UCSD-AML1 (cell line): ENCODE results near the gene PPP1R37.
"Not testable (repeated sequence)": the region's sequence is repeated elsewhere in the genome, so short reads cannot be mapped to it uniquely, and the experiment has no call there.

Experiments used
- DNase-seq: peaks from one replicate; lab custom pipeline; 2025; ENCODE audit not compliant: unreplicated experiment; lab: John Stamatoyannopoulos, UW

PPP1R37 gene

GRCh38 chr19:45113628-45114027 is 20.6 kb downstream of the PPP1R37 start:
- no peak for DNase-seq

DNA sequence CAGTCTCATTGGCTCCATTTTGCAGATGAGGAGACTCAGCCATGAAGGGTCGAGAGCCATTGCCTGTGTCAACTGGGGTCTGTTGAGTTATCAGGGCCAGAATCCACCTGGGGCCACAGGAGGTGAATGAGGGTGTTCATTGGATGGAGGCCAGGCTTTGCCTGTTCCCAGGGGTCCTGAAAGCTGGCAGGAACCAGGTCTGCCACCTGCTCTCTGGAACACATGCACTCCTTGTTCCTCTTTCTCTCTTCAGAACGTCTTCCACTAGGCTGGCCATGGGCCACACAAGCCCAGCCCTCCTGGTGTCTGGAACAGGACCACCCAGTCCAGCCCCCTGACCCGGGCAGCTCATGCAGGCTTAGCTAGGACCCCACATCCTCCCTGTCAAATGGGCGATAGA is 21.1 kb downstream of the PPP1R37 start:
- no peak for DNase-seq

DNA sequence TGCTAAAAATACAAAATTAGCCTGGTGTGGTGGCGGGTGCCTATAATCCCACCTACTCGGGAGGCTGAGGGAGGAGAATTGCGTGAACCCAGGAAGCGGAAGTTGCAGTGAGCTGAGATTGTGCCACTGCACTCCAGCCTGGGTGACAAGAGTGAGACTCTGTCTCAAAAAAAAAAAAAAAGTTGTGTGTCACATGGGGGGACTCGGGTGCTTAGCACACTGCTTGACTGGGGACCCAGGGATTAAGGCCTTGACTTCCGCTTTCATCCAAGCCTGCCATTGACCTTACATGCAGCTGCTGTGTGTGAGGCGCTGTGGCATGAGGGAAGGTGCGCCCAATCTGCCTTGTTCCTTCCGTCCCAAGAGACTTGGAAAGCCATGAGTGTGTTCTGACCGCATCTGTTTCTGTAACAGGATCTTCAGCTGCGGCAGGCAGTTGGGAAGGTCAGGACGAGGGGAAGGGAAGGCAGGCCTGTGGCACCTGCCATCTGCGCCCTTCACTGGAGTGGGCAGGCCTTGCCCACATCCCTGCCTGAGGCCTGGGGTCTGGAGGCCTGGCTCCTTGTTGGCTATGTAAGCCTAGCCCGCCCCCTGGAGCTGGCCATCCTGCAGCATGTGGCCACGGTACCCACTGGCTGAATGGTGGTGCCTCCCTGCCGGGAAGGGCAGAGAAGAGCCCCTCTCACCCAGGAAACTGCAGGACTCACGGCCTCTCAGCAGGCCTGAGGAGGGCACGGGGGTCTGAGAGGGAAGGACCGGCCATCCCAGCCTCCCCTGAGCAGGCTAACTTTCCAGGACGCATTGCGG is 23.0 kb downstream of the PPP1R37 start:
- no peak for DNase-seq

DNA sequence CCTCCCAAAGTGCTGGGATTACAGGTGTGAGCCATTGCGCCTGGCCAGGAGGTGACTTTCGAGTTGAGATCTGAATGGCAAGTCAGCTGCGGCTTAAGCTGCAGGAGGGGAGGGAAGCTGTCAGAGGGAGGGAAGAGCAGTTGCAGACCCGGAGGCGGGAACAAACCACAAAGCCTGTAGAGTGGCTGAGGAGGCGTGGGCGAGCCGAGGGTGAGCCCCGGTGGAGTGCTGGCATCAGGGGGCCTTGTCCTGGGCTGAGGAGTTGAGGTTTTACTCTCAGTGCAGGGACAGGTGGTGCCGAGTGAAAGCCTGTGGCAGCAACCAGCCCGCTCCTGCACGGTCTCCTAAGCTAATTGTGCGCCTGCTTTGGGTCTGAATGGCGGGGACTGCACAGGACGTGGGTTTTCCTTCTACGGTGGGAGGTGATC is 24.2 kb downstream of the PPP1R37 start:
- DNase-seq: peak; percentile 75

GRCh38 chr19:45117671-45118070 is 24.7 kb downstream of the PPP1R37 start:
- DNase-seq: no peak

GRCh38 chr19:45118106-45118505 is 25.1 kb downstream of the PPP1R37 start:
- DNase-seq: no peak

DNA sequence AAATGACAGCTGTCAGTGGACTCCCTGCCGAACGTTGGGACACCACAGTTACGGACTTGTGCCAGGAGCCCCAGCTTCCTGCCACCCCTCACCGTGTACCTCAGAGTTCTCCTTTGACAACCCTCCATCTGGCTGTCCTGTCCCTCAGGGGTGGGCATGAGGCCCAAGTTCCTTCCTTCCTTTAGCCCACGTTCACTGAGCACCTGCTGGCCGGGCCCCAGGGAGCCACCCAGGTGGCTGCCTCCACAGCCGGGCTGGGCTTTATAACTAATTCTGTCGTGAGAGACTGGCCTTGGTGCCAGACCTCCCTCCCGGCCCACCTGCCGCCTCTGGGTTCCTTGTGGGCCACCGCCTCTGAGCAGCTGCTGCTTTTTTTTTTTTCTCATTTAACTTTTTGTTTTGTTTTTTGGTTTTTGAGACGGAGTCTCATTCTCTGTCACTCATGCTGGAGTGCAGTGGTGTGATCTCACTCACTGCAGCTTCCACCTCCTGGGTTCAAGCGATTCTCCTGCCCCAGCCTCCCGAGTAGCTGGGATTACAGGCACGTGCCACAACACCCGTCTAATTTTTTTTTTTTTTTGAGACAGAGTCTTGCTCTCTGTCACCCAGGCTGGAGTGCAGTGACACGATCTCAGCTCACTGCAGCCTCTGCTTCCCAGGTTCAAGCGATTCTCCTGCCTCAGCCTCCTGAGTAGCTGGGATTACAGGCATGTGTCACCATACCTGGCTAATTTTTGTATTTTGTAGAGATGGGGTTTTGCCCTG is 25.8 kb downstream of the PPP1R37 start:
- not testable (repeated sequence) for DNase-seq

GRCh38 chr19:45119582-45119981 is 26.6 kb downstream of the PPP1R37 start:
- DNase-seq: no peak

GRCh38 chr19:45121827-45122345 is 28.9 kb downstream of the PPP1R37 start:
- no peak for DNase-seq

GRCh38 chr19:45122832-45123231 is 29.9 kb downstream of the PPP1R37 start:
- DNase-seq: no peak

DNA sequence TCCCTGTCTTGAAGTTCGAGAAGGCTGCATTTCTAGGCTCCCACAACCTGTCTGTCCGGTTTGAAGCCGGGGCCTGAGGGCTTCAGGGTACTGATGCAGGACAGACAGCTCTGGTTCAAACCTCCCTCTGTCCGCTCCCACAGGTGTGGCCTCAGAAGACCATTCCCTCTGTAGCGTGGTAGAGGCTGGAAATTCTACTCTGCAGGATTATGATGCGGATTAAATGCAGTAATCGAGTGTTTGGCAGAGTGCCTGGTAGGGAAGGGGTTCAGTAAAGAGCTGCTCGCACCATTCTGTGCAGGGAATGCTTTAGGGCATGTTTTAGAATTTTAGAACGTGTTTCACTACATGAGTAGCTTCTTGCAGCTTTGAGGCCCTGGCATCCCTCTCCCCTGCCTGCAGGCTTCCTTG is 30.5 kb downstream of the PPP1R37 start:
- DNase-seq: no peak

- DNase-seq: no peak
These were observed 31.0 kb downstream of the PPP1R37 start for GRCh38 chr19:45124021-45124420.

DNA sequence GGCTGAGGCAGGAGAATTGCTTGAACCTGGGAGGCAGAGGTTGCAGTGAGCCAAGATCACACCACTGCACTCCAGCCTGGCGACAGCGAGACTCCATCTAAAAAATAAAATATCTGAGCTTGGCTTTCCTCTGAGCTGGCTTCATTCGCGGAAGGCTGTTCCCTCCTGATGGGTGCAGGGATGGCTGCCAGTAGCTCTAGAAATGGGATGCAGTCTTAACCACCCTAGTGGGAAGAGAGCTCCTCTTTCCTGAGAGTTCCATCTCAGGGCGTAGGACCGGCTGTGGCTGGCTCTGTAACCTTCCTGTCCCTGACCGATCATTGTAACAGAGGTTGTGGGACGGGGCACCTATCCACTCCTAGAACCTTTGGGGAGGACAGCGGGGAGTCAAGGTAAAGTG is 32.4 kb downstream of the PPP1R37 start:
- no peak for DNase-seq

DNA sequence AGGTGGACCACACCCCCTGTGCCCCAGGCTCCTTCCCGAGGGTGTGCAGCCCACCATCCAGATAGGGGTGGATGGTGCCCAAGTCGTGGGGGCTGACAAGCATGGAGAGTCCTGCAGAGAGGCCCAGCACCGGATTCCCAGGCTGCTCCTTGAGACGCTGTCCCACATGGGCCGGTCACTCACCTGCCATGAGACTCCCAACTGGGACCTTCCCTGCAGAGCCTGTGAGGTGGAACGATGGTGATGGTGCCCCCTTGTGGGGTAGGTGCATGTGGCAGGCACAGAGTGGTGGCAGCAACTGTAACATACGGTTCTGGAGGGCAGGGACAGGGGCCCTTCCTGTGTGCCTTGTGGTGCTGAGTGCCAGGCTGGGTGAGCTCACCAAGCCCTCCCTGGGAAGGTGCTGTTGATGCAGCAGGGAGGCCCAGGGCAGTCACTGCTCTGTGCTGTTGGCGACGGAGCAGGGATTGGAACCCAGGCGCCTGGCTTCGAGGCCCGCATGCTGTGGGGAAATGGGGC is 33.1 kb downstream of the PPP1R37 start:
- DNase-seq: peak; percentile 72

DNA sequence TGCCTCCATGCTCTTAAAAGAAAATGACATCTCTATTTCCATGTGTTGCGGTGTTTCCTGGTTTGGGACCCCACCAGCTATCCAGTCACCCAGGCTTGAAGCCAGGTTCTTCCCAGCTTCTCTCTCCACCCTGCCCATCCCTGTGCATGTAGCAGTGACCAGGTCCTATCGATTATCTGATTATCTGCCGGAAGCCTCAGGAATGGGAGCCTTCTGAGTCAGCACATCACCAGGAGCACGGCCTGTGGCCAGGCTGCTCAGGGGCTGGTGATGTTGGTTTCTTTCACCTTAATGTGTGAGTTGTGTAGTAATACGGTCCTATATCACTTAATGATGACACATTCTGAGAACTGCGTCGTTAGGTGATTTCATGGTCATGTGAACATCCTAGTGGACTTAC is 33.7 kb downstream of the PPP1R37 start:
- DNase-seq: no peak

DNA sequence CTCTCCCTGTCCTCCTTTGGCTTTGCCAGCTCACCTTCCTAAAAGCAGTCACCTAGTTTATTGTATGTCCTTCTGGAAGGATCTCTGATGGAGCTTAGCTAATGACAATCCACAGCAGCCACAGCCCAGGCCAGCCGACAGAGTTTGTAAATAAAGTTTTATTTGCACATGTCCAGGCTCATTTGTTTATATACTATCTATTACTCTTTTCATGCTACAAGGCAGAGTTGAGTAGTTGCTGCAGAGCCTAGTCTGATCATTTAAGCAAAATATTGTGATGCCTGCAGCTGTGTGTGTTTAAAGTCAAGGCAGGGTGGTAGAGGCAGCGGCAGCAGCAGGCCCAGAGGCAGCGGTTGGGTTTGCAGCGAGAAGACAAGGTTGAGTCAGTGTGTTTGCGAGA is 35.2 kb downstream of the PPP1R37 start:
- DNase-seq: no peak

DNA sequence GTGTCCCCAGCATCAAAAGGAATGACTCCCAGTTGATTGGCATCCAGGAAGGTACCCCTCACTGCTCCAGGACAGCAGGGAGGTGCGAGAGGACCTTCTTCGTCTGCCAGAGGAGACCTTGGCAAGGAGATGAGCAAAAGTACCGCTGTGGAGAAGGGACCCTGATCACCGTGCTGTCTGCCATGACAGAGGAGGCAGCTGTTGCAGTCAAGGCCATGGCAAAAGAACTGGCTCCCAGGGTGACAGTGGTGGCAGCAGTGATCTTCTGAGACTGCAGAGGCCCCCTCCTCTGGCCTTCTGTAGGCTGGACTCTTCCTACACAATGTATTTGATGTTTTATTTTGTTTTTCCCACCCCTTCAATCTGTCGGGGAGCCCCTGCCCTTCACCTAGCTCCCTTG is 35.8 kb downstream of the PPP1R37 start:
- DNase-seq: no peak

DNA sequence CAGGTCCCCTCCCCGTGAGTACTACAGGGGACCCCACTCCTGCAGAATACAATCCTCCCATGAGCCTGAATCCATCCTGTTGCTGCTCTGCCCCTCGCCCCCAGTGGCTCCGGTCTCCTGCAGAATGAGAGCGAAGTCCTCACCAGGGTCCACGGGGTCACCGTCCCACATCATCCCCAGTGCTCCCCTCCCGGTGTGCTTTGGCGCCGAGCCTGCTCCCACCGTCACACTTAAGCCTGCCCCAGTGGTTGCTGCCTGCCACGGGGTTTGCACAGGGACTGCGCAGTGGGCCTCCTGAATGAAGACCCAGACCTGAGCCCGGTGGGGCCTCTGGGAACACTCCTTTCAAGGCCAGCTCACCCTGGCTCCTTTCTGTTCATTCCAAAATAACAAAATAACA is 37.3 kb downstream of the PPP1R37 start:
- DNase-seq: no peak

GRCh38 chr19:45130888-45131615 is 38.1 kb downstream of the PPP1R37 start:
- peak; percentile 26 for DNase-seq

DNA sequence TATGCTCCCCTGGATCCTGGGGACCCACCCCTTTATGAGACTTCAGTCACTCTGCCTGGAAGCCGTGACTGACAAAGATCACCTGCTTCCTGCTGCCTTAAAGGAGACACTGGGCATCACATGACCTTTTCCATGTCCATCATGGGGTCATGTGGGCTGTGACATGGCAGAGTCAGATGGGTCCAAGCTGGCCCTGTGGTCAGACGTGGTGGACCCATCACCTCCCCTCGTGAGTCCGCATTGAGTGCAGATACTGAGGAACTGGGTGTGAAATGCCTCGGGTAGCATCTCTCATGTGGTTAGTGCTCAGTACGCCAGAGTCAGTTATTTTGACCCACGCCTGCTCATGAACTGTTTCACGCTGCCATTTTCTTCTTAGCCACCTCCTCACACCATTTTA is 40.7 kb downstream of the PPP1R37 start:
- DNase-seq: no peak

GRCh38 chr19:45135176-45135885 is 42.4 kb downstream of the PPP1R37 start:
- DNase-seq: no peak
